B cell (primary cell): Measurements from ENCODE around the gene RNF44. TPM values are rescaled to one million over a fixed set of nuclear protein-coding genes. Genes with fewer than 3 reads are reported as not detected.

Experiments used
- ATAC-seq: fragments of 200-7000 bp; cut with Tn5 transposase; one replicate; pipeline ENCODE4 v1.10.0; 2021; ENCODE audit warnings: low read depth, mild to moderate bottlenecking, moderate number of reproducible peaks, moderate library complexity
- CTCF ChIA-PET: fragments of 350-600 bp; sonication (Branson Sonifier 250); formaldehyde crosslinking; loops from one replicate; lab custom pipeline; 2021; ENCODE audit warnings: antibody characterized with exemption, inconsistent platforms; lab: Charles Lee
- POLR2A ChIA-PET: fragments of 350-600 bp; sonication (Branson Sonifier 250); formaldehyde crosslinking; loops from one replicate; lab custom pipeline; 2021; ENCODE audit warnings: antibody characterized with exemption; lab: Charles Lee
- DNase-seq: peaks from one replicate; pipeline ENCODE4 v3.0.0; 2013
- H2AFZ ChIP-seq: 2 replicates; pipeline ENCODE4 v1.6.1; 2012; ENCODE audit warnings: mild to moderate bottlenecking, low read depth, low read length; ENCODE audit not compliant: insufficient read depth, poor library complexity, severe bottlenecking
- H3K27ac ChIP-seq, 2 donors: 1 replicate in 1 of 2; 2 replicates in 1 of 2; pipeline ENCODE4 v1.5.1; 2012 to 2013; ENCODE audit warnings: low read length in 2 of 2, mild to moderate bottlenecking in 2 of 2, moderate library complexity in 1 of 2
- H3K27me3 ChIP-seq, 4 experiments: fragments of 200-600 bp in 1 of 4; sonication (generic) in 1 of 4; replicated peaks in 1 of 4; 1 replicate in 2 of 4; 2 replicates in 2 of 4; pipeline versions ENCODE4 v1.6.1 to v1.7.0; 2013 to 2016; ENCODE audit warnings: low read length in 3 of 4, mild to moderate bottlenecking in 2 of 4, mixed read lengths in 1 of 4, moderate library complexity in 1 of 4; ENCODE audit not compliant: insufficient read depth in 4 of 4, control insufficient read depth in 3 of 4; ENCODE audit errors: control extremely low read depth in 1 of 4
- H3K36me3 ChIP-seq, 2 experiments: replicated peaks in 1 of 2; 1 replicate in 1 of 2; 2 replicates in 1 of 2; pipeline versions ENCODE4 v1.6.1 to v1.7.1; 2013; ENCODE audit warnings: low read length in 1 of 2; ENCODE audit not compliant: insufficient read depth in 2 of 2, control insufficient read depth in 1 of 2; ENCODE audit errors: control extremely low read depth in 1 of 2, extremely low read depth in 1 of 2
- H3K4me1 ChIP-seq, 2 donors: fragments of 200-600 bp in 1 of 2; sonication (generic) in 1 of 2; 1 replicate in 1 of 2; 2 replicates in 1 of 2; pipeline versions ENCODE4 v1.5.1 to v1.6.1; 2013 to 2017; ENCODE audit warnings: low read length in 2 of 2; ENCODE audit not compliant: control insufficient read depth in 2 of 2, insufficient read depth in 2 of 2
- H3K4me2 ChIP-seq: replicated peaks from 2 replicates; pipeline ENCODE3; 2012; ENCODE audit warnings: mild to moderate bottlenecking, low read depth, low read length; ENCODE audit not compliant: poor library complexity, severe bottlenecking
- H3K4me3 ChIP-seq, 5 experiments: fragments of 200-600 bp in 1 of 5; sonication (generic) in 1 of 5; 1 replicate in 3 of 5; 2 replicates in 2 of 5; pipeline versions ENCODE4 v1.5.1 to v1.7.0; 2011 to 2016; ENCODE audit warnings: low read length in 4 of 5, mild to moderate bottlenecking in 4 of 5, low read depth in 2 of 5, control low read depth in 1 of 5, moderate library complexity in 1 of 5; ENCODE audit not compliant: insufficient read depth in 1 of 5; ENCODE audit errors: control extremely low read depth in 1 of 5, extremely low read depth in 1 of 5
- H3K79me2 ChIP-seq: fragments of 200-600 bp; sonication (generic); one replicate; pipeline ENCODE4 v1.6.0; 2016; ENCODE audit warnings: low read length; ENCODE audit not compliant: control insufficient read depth, insufficient read depth
- H3K9ac ChIP-seq: fragments of 200-600 bp; sonication (generic); 2 replicates; pipeline ENCODE4 v1.6.1; 2017; ENCODE audit warnings: mild to moderate bottlenecking, low read length, moderate library complexity
- H3K9me3 ChIP-seq, 3 donors: one replicate each; pipeline versions ENCODE4 v1.6.1 to v1.7.1; 2013; ENCODE audit warnings: low read length in 2 of 3; ENCODE audit not compliant: control insufficient read depth in 2 of 3, insufficient read depth in 1 of 3; ENCODE audit errors: control extremely low read depth in 1 of 3
- H4K20me1 ChIP-seq: 2 replicates; pipeline ENCODE4 v1.6.0; 2012; ENCODE audit warnings: mild to moderate bottlenecking, low read length; ENCODE audit not compliant: insufficient read depth, control insufficient read depth, poor library complexity, severe bottlenecking
- H3K27ac Mint-ChIP-seq: one replicate; pipeline ENCODE4 v1.8.0; 2021; ENCODE audit warnings: mixed read lengths
- H3K27me3 Mint-ChIP-seq: one replicate; pipeline ENCODE4 v1.8.0; 2021; ENCODE audit warnings: mixed read lengths
- H3K4me1 Mint-ChIP-seq: one replicate; pipeline ENCODE4 v1.8.0; 2021; ENCODE audit warnings: mixed read lengths
- H3K4me3 Mint-ChIP-seq: one replicate; pipeline ENCODE4 v1.8.0; 2021; ENCODE audit warnings: mixed read lengths
- H3K9me3 Mint-ChIP-seq: one replicate; pipeline ENCODE4 v1.8.0; 2022; ENCODE audit warnings: mixed read lengths; ENCODE audit not compliant: insufficient read depth
- CTCF ChIP-seq: fragments of 200-600 bp; IDR thresholded peaks from one replicate; pipeline ENCODE4 v1.8.0; 2022; ENCODE audit warnings: antibody characterized with exemption, mild to moderate bottlenecking
- EZH2 ChIP-seq: IDR thresholded peaks from 2 replicates; pipeline ENCODE4 v1.6.1; 2012; ENCODE audit warnings: borderline replicate concordance, low read depth, mild to moderate bottlenecking, moderate library complexity, low read length; ENCODE audit not compliant: insufficient read depth, poor library complexity, severe bottlenecking
- WGBS: methylation state at CpG from one replicate; pipeline ENCODE4 v1.1.5; 2013; ENCODE audit warnings: missing lambda C conversion rate; ENCODE audit not compliant: insufficient coverage; 5-methylcytosine and 5-hydroxymethylcytosine counted together
- intact Hi-C: fragments of 100-400 bp; cut with micrococcal nuclease; formaldehyde crosslinking; loops from one replicate; pipeline ENCODE4 v1.10.0; 2022
- polyA plus RNA-seq: library from polyadenylated mRNA; depleted of rRNA; stranded (reverse); fragments of >200 nt; gene quantifications from 2 replicates; pipeline ENCODE4 v1.2.3, GENCODE V29; 2012
- total RNA-seq, 2 donors: library from RNA; stranded (reverse); fragments of 120-200 nt in 1 of 2; gene quantifications; 1 replicate in 1 of 2; 2 replicates in 1 of 2; pipeline versions ENCODE4 v1.2.3 to v1.2.4, GENCODE V29; 2013 to 2022

The RNF44 gene
- total and polyA plus RNA-seq, 2 donors (not counting 1 experiment from before 2014, with no cell fraction given), result 220 to 262 TPM

GRCh38 chr5:176508603-176509002 lies 28.6 kb downstream of the RNF44 start:
- no peaks in the 10 kb centered on the region for H3K9me3 Mint-ChIP-seq
- ChIA-PET CTCF (no interaction called here), POLR2A (no interaction called here)
- no peak for ATAC-seq
- WGBS, result 100% methylated on average over 2 of the region's 4 CpGs
- Histone ChIP-seq H3K9ac (no peak overlapping the region), H3K79me2 (no peaks in the 10 kb centered on the region), H3K4me3 (no peak overlapping the region), H2AFZ (no peak overlapping the region), H4K20me1 (no peaks in the 10 kb centered on the region), H3K36me3 (peaks cover 3 to 42% of the 10 kb centered on the region in 2 experiments), H3K4me2 (no peak overlapping the region), H3K27ac (no peak overlapping the region), H3K9me3 (no peaks in the 10 kb centered on the region), H3K27me3 (no peaks in the 10 kb centered on the region), H3K4me1 (no peaks in the 10 kb centered on the region)
- TF ChIP-seq EZH2 (no peak), CTCF (no peak)
- no peaks in the 10 kb centered on the region for H3K27me3 Mint-ChIP-seq
- no peak overlapping the region for H3K4me3 Mint-ChIP-seq
- H3K27ac Mint-ChIP-seq, result no peak overlapping the region
- no peak for DNase-seq
- peaks cover 4% of the 10 kb centered on the region for H3K4me1 Mint-ChIP-seq
- intact Hi-C loops, result no loop called here

- Histone ChIP-seq H3K9me3 (no peaks in the 10 kb centered on the region), H3K27me3 (no peaks in the 10 kb centered on the region), H4K20me1 (no peaks in the 10 kb centered on the region), H2AFZ (no peak overlapping the region), H3K4me2 (no peak overlapping the region), H3K4me1 (no peaks in the 10 kb centered on the region), H3K27ac (no peak overlapping the region), H3K36me3 (peaks cover 3 to 42% of the 10 kb centered on the region in 2 experiments), H3K4me3 (no peak overlapping the region), H3K79me2 (no peaks in the 10 kb centered on the region), H3K9ac (no peak overlapping the region)
- peaks cover 2% of the 10 kb centered on the region for H3K4me1 Mint-ChIP-seq
- ChIA-PET CTCF (interaction anchor here (0.6 kb wide), 1 partner anchor 92 kb away, joined by 3 read pairs; no protein-coding TSS in a partner anchor), POLR2A (no interaction called here)
- no peak overlapping the region for H3K27ac Mint-ChIP-seq
- H3K4me3 Mint-ChIP-seq, result no peak overlapping the region
- intact Hi-C loops, result no loop called here
- H3K9me3 Mint-ChIP-seq, result no peaks in the 10 kb centered on the region
- WGBS, result no CpG with 5 or more reads among the region's 2 CpGs
- ATAC-seq (no peak), DNase-seq (no peak)
- no peak for TF ChIP-seq CTCF
- no peak for TF ChIP-seq EZH2
- no peaks in the 10 kb centered on the region for H3K27me3 Mint-ChIP-seq
These were observed 29.3 kb downstream of the RNF44 start for GRCh38 chr5:176507911-176508310.
